Testis (tissue), 5 donors: ENCODE data around the gene PODNL1. TPM values are rescaled to one million over a fixed set of nuclear protein-coding genes. Genes with fewer than 3 reads are reported as not detected.

Experiments
- DNase-seq: peaks from one replicate; pipeline ENCODE4 v3.0.0-alpha.2; 2019
- H3K27ac ChIP-seq, 2 donors: fragments of 200-600 bp; sonication (generic); one replicate each; pipeline ENCODE4 v1.5.1; 2019
- H3K27me3 ChIP-seq: fragments of 200-600 bp; sonication (generic); one replicate; pipeline ENCODE4 v1.5.1; 2019
- H3K36me3 ChIP-seq: fragments of 200-600 bp; sonication (generic); one replicate; pipeline ENCODE4 v1.5.1; 2017; ENCODE audit warnings: low read depth; ENCODE audit errors: missing control alignments
- H3K4me1 ChIP-seq: fragments of 200-600 bp; sonication (generic); one replicate; pipeline ENCODE4 v1.5.1; 2019
- H3K4me3 ChIP-seq, 2 donors: fragments of 200-600 bp; sonication (generic); one replicate each; pipeline ENCODE4 v1.5.1; 2017 to 2019
- H3K9me3 ChIP-seq: fragments of 200-600 bp; sonication (generic); one replicate; pipeline ENCODE4 v1.5.1; 2017
- CTCF ChIP-seq, 3 experiments: fragments of 450-650 bp in 2 of 3; fragments of 200-600 bp in 1 of 3; sonication (generic) in 1 of 3; IDR thresholded peaks; one replicate each; pipeline ENCODE4 v1.5.1; 2016 to 2019; ENCODE audit warnings: antibody characterized with exemption in 3 of 3, mild to moderate bottlenecking in 2 of 3, moderate library complexity in 1 of 3
- POLR2A ChIP-seq: fragments of 450-650 bp; IDR thresholded peaks from one replicate; pipeline ENCODE4 v1.6.1; 2017; ENCODE audit warnings: antibody characterized with exemption, mild to moderate bottlenecking, moderate library complexity
- WGBS, 2 donors: methylation state at CpG; one replicate each; pipeline ENCODE4 v1.1.5; 2018; 5-methylcytosine and 5-hydroxymethylcytosine counted together
- intact Hi-C: fragments of 100-400 bp; cut with DNase I; formaldehyde crosslinking; loops from one replicate; pipeline ENCODE4 v1.15.1; 2023; ENCODE audit warnings: low total_unique reads
- long read RNA-seq, 2 donors: transcript quantifications; one replicate each; lab custom pipeline, GENCODE V29; 2026
- polyA plus RNA-seq: library from polyadenylated mRNA; stranded (reverse); fragments of 350-450 nt; fragmentation: Illumina TruSeq; extraction: RNeasy Lipid Tissue Mini Kit (QIAGEN cat#74804); gene quantifications from one replicate; pipeline ENCODE4 v1.2.3, GENCODE V29; 2014; ENCODE audit warnings: low read depth, low replicate concordance; ENCODE audit not compliant: insufficient read depth
- total RNA-seq, 2 donors: library from RNA; depleted of rRNA; stranded (reverse); fragments of >200 nt; gene quantifications; one replicate each; pipeline ENCODE4 v1.2.3, GENCODE V29; 2016

Gene PODNL1
- total RNA-seq (10 to 100 TPM; 12.6 to 14.6 TPM), polyA plus RNA-seq (5.8 TPM)
- long read RNA-seq, donor 1, partial matches to known transcripts, result 31 of 31 reads
- long read RNA-seq, donor 1, other reads (novel, unspliced or antisense), result 0 of 31 reads
- long read RNA-seq, donor 2, result 0 reads

GRCh38 chr19:13938301-13939064, at the start of gene PODNL1:
Gene PODNL1, minus strand, starts transcription at chr19:13938417. Its CDS starts 236 bp downstream, at chr19:13938181.
- peak within 1 kb of the TSS; percentile 72 to 79 for H3K27ac ChIP-seq
- no peaks in the 10 kb centered on the region for H3K27me3 ChIP-seq
- TF ChIP-seq CTCF (IDR thresholded peaks at IDR 0.05) (no peak), POLR2A (no peak)
- H3K4me1 ChIP-seq, result peaks cover 4% of the 10 kb centered on the region
- intact Hi-C loops, result no loop called here
- H3K9me3 ChIP-seq, result no peaks in the 10 kb centered on the region
- no peaks in the 10 kb centered on the region for H3K36me3 ChIP-seq
- no peak for DNase-seq
- 20 to 44% methylated on average over 1 to 21 of the region's 21 CpGs for WGBS, 2 donors
- H3K4me3 ChIP-seq, result peak within 1 kb of the TSS; percentile 41 to 51

DNA sequence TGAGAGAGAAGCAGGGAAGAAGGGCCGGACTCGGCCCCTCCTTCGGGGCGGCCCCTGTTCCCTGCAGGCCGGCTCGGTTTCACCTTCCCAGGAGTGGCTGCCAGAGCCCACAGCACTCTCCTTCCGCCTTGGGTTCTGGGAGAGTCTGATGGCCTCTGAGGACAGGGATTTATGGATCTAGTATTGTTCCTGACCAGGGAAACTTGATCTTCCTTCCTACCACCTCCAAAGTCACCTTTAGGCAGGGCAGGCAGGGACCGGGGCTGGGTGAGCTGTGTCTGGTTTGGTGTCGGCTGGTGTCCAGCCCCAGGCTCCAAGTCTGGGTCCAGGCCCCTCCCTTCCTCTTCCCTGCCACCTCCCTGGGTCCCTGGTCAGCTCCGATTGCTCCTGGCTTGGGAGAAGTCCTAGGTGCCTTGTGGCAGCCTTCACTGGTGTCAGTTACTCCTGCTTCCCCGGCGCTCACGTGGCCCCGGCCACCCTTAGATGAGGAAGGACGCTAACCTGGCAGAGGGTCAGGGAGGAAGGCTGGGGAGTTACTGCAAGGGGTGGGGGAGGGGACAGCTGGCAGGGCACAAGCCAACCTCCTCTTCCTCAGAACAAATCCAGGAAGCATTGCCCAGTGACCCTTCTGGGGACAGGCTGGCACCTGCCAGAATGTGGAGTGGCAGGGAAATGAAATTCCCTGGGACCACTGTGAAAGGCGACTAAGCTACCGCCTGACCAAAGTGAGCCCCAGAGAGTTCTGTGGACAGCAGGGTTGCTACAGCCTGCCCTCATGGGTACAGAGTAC, 49.1 kb upstream of the PODNL1 start:
- intact Hi-C loops, result no loop called here
- no peaks in the 10 kb centered on the region for H3K36me3 ChIP-seq
- TF ChIP-seq CTCF (IDR thresholded peaks at IDR 0.05) (no peak), POLR2A (no peak)
- WGBS, 2 donors, result 61 to 67% methylated on average over 17 of the region's 17 CpGs
- H3K27me3 ChIP-seq, result no peaks in the 10 kb centered on the region
- H3K4me1 ChIP-seq, result peaks cover 21% of the 10 kb centered on the region
- no peak overlapping the region for H3K4me3 ChIP-seq
- peak overlapping the region; percentile 79 to 80 for H3K27ac ChIP-seq
- no peaks in the 10 kb centered on the region for H3K9me3 ChIP-seq
- DNase-seq, result peak; percentile 32

DNA sequence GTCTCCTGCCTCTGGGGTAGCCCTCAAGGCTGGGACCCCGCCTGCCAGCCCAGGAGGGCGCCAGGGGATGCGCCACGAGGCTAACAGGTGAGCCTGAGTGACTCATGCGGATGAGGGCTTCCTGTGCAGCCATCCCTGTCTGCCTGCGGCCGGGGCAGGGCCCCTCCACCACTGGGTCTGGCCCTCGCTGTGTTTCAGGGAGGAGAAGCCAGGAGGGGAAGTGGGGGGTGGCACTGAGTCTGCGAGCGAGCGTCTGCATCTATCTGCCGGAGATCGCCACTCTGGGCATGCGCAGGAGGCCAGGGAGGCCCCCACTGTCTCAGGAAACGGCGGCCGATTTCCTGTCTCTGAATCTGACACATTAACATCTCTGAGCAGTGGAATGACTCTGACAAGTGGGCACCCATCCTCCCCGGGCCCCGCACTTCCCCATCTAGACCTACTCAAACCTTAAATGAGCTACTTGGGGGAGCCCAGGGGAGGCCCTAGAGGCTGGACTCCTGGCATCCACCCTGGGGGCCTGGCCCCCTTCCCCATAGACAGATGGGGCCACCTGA, 48.2 kb upstream of the PODNL1 start:
- Histone ChIP-seq H3K27me3 (no peaks in the 10 kb centered on the region), H3K9me3 (no peaks in the 10 kb centered on the region), H3K4me1 (peaks cover 17% of the 10 kb centered on the region), H3K36me3 (no peaks in the 10 kb centered on the region), H3K4me3 (no peak overlapping the region), H3K27ac (peak overlapping the region; percentile 79 to 80)
- TF ChIP-seq POLR2A (no peak), CTCF (IDR thresholded peaks at IDR 0.05) (no peak)
- 47 to 56% methylated on average over 15 to 18 of the region's 19 CpGs for WGBS, 2 donors
- intact Hi-C loops, result no loop called here
- DNase-seq, result peak; percentile 77

GRCh38 chr19:13985771-13986347, 47.6 kb upstream of the PODNL1 start:
- Histone ChIP-seq H3K4me3 (no peak overlapping the region), H3K27ac (peak overlapping the region; percentile 79 to 80), H3K36me3 (no peaks in the 10 kb centered on the region), H3K27me3 (no peaks in the 10 kb centered on the region), H3K4me1 (peaks cover 16% of the 10 kb centered on the region), H3K9me3 (no peaks in the 10 kb centered on the region)
- intact Hi-C loops, result no loop called here
- no peak for DNase-seq
- 78 to 92% methylated on average over 4 to 10 of the region's 10 CpGs for WGBS, 2 donors
- TF ChIP-seq CTCF (IDR thresholded peaks at IDR 0.05), result no peak
- no peak for TF ChIP-seq POLR2A
